H9 (cell line): ENCODE results near the gene DHH. TPM values are rescaled to one million over a fixed set of nuclear protein-coding genes. Genes with fewer than 3 reads are reported as not detected.

Experiments
- DNase-seq: peaks from one replicate; pipeline ENCODE4 v3.0.0-alpha.2; 2017
- H2AFZ ChIP-seq: one replicate; pipeline ENCODE4 v1.6.1; 2013; ENCODE audit warnings: mild to moderate bottlenecking, low read length, control low read depth, moderate library complexity
- H2AK5ac ChIP-seq: 2 replicates; pipeline ENCODE4 v1.6.1; 2013; ENCODE audit warnings: low read length, control low read depth, mixed read lengths; ENCODE audit not compliant: insufficient read length
- H2BK120ac ChIP-seq: one replicate; pipeline ENCODE4 v1.6.1; 2013; ENCODE audit warnings: low read depth, mild to moderate bottlenecking, low read length, control low read depth, inconsistent platforms; ENCODE audit not compliant: poor library complexity, severe bottlenecking
- H2BK12ac ChIP-seq: 2 replicates; pipeline ENCODE4 v1.6.1; 2013; ENCODE audit warnings: low read length, control low read depth, mixed read lengths, low read depth; ENCODE audit not compliant: insufficient read length
- H2BK15ac ChIP-seq: 2 replicates; pipeline ENCODE4 v1.6.1; 2013; ENCODE audit warnings: low read depth, low read length, control low read depth
- H2BK20ac ChIP-seq: one replicate; pipeline ENCODE4 v1.6.1; 2013; ENCODE audit warnings: low read depth, mild to moderate bottlenecking, low read length, control low read depth, inconsistent platforms; ENCODE audit not compliant: poor library complexity, severe bottlenecking
- H2BK5ac ChIP-seq: 2 replicates; pipeline ENCODE4 v1.6.1; 2013; ENCODE audit warnings: low read length, control low read depth, mixed read lengths; ENCODE audit not compliant: insufficient read length
- H3K14ac ChIP-seq: 2 replicates; pipeline ENCODE4 v1.6.1; 2013; ENCODE audit warnings: low read length, control low read depth; ENCODE audit not compliant: insufficient read depth
- H3K18ac ChIP-seq: 2 replicates; pipeline ENCODE4 v1.6.1; 2013; ENCODE audit warnings: low read depth, mild to moderate bottlenecking, mixed read lengths, low read length, control low read depth; ENCODE audit not compliant: insufficient read length
- H3K23ac ChIP-seq: 2 replicates; pipeline ENCODE4 v1.6.1; 2013; ENCODE audit warnings: low read length, control low read depth, mixed read lengths, low read depth; ENCODE audit not compliant: insufficient read length
- H3K23me2 ChIP-seq: 2 replicates; pipeline ENCODE4 v1.6.1; 2013; ENCODE audit warnings: low read depth, mild to moderate bottlenecking, mixed read lengths, low read length, control low read depth; ENCODE audit not compliant: insufficient read length, poor library complexity, severe bottlenecking
- H3K27ac ChIP-seq: 2 replicates; pipeline ENCODE4 v1.5.1; 2013; ENCODE audit warnings: low read length, control low read depth, mixed read lengths, low read depth; ENCODE audit not compliant: insufficient read length
- H3K27me3 ChIP-seq: 2 replicates; pipeline ENCODE4 v1.6.1; 2013; ENCODE audit warnings: low read length, control low read depth, inconsistent platforms; ENCODE audit not compliant: insufficient read depth
- H3K4ac ChIP-seq: 2 replicates; pipeline ENCODE4 v1.6.1; 2013; ENCODE audit warnings: low read depth, mild to moderate bottlenecking, control low read depth, inconsistent platforms, low read length, moderate library complexity
- H3K4me1 ChIP-seq: 2 replicates; pipeline ENCODE4 v1.6.1; 2013; ENCODE audit warnings: low read length, control low read depth, inconsistent platforms; ENCODE audit not compliant: insufficient read depth
- H3K4me2 ChIP-seq: 2 replicates; pipeline ENCODE4 v1.6.1; 2013; ENCODE audit warnings: low read length, control low read depth, mixed read lengths; ENCODE audit not compliant: insufficient read length, insufficient read depth
- H3K56ac ChIP-seq: 2 replicates; pipeline ENCODE4 v1.6.1; 2013; ENCODE audit warnings: low read depth, mild to moderate bottlenecking, mixed read lengths, low read length, control low read depth; ENCODE audit not compliant: insufficient read length
- H3K79me1 ChIP-seq: 2 replicates; pipeline ENCODE4 v1.6.1; 2013; ENCODE audit warnings: low read depth, mild to moderate bottlenecking, moderate library complexity, low read length, control low read depth, inconsistent platforms; ENCODE audit not compliant: insufficient read depth, poor library complexity, severe bottlenecking
- H3K79me2 ChIP-seq: 2 replicates; pipeline ENCODE4 v1.6.1; 2013; ENCODE audit warnings: low read length, control low read depth, inconsistent platforms; ENCODE audit not compliant: insufficient read depth
- H3K9ac ChIP-seq: 2 replicates; pipeline ENCODE4 v1.6.1; 2013; ENCODE audit warnings: low read length, control low read depth, mixed read lengths; ENCODE audit not compliant: insufficient read length; ENCODE audit errors: extremely low read depth
- H3K9me3 ChIP-seq: one replicate; pipeline ENCODE4 v1.6.1; 2013; ENCODE audit warnings: low read depth, low read length, inconsistent platforms; ENCODE audit not compliant: control insufficient read depth
- H3T11ph ChIP-seq: one replicate; pipeline ENCODE4 v1.6.1; 2013; ENCODE audit warnings: mild to moderate bottlenecking, low read length, control low read depth, inconsistent platforms
- H4K20me1 ChIP-seq: one replicate; pipeline ENCODE4 v1.6.1; 2013; ENCODE audit not compliant: control insufficient read depth, insufficient read length, insufficient read depth
- H4K5ac ChIP-seq: 2 replicates; pipeline ENCODE4 v1.6.1; 2013; ENCODE audit warnings: low read depth, mild to moderate bottlenecking, mixed read lengths, low read length, control low read depth; ENCODE audit not compliant: insufficient read length
- H4K8ac ChIP-seq: replicated peaks from 2 replicates; pipeline ENCODE4 v1.6.1; 2013; ENCODE audit warnings: low read length, control low read depth, mixed read lengths, low read depth; ENCODE audit not compliant: insufficient read length
- H4K91ac ChIP-seq: 2 replicates; pipeline ENCODE4 v1.6.1; 2013; ENCODE audit warnings: low read depth, mild to moderate bottlenecking, moderate library complexity, mixed read lengths, low read length, control low read depth; ENCODE audit not compliant: insufficient read length
- H3K27ac Mint-ChIP-seq, 3 experiments: 2 replicates in 2 of 3; 3 replicates in 1 of 3; pipeline ENCODE4 v1.8.0; 2020 to 2021; ENCODE audit warnings: mixed read lengths in 3 of 3, mild to moderate bottlenecking in 1 of 3, moderate library complexity in 1 of 3
- H3K27me3 Mint-ChIP-seq: 2 replicates; pipeline ENCODE4 v1.8.0; 2021; ENCODE audit warnings: low read depth, mild to moderate bottlenecking, moderate library complexity, mixed read lengths
- H3K36me3 Mint-ChIP-seq, 3 experiments: 2 replicates in 2 of 3; 3 replicates in 1 of 3; pipeline ENCODE4 v1.8.0; 2020 to 2021; ENCODE audit warnings: low read depth in 3 of 3, mixed read lengths in 3 of 3; ENCODE audit not compliant: insufficient read depth in 1 of 3
- H3K4me1 Mint-ChIP-seq, 2 experiments: 2 replicates each; pipeline ENCODE4 v1.8.0; 2020; ENCODE audit warnings: mixed read lengths in 2 of 2
- H3K4me3 Mint-ChIP-seq, 2 experiments: 2 replicates in 1 of 2; 3 replicates in 1 of 2; pipeline ENCODE4 v1.8.0; 2020 to 2021; ENCODE audit warnings: mild to moderate bottlenecking in 2 of 2, mixed read lengths in 2 of 2, moderate library complexity in 1 of 2
- H3K9me3 Mint-ChIP-seq, 2 experiments: 2 replicates in 1 of 2; 3 replicates in 1 of 2; pipeline ENCODE4 v1.8.0; 2020; ENCODE audit warnings: mild to moderate bottlenecking in 2 of 2, mixed read lengths in 2 of 2, moderate library complexity in 1 of 2
- WGBS: extraction: QIAGEN DNeasy Blood & Tissue Kit; methylation state at CpG from one replicate; pipeline ENCODE4 v1.1.7; 2013; ENCODE audit warnings: missing lambda C conversion rate, low lambda C conversion rate, mixed read lengths; ENCODE audit not compliant: insufficient read length; ENCODE audit errors: extremely low coverage; 5-methylcytosine and 5-hydroxymethylcytosine counted together
- total RNA-seq: library from RNA; stranded (reverse); gene quantifications from 2 replicates; pipeline ENCODE4 v1.2.1, GENCODE V29; 2021
- TF ChIP-seq, protein P1 (sequence below): fragments of 200-600 bp; sonication (generic); conservative IDR thresholded peaks from 3 replicates; pipeline ENCODE4 v1.8.0; 2021; ENCODE audit warnings: antibody characterized with exemption, mild to moderate bottlenecking

The DHH gene
- total RNA-seq, 1 experiment from 2014 or later: 0.20 TPM

DNA sequence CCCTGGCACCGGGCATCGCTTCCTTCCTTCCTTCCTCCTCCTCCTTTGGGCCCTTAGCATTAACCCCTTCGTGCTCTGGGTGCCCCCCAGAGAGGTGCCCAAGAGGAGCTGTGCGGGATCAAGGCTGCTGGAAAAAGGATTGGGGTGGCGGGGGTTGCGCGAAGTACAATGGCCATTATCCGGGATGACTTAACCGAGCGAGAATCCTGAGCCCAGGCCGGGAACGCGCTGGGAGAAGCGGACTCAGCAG, 2.8 kb downstream of the DHH start:
- Histone ChIP-seq H2AK5ac (no peak overlapping the region), H3K4ac (no peak overlapping the region), H3K14ac (no peak overlapping the region), H4K91ac (no peak overlapping the region), H4K8ac (no peak overlapping the region), H3K9ac (no peak overlapping the region), H3T11ph (no peak overlapping the region), H4K20me1 (peaks cover 8% of the 10 kb centered on the region), H3K27me3 (peaks cover 69% of the 10 kb centered on the region), H3K4me2 (peak overlapping the region; percentile 27), H2BK12ac (no peak overlapping the region), H3K56ac (no peak overlapping the region), H2AFZ (no peak overlapping the region), H4K5ac (no peak overlapping the region), H2BK120ac (no peak overlapping the region), H3K79me1 (no peaks in the 10 kb centered on the region), H3K4me1 (no peaks in the 10 kb centered on the region), H2BK20ac (no peak overlapping the region), H3K27ac (no peak overlapping the region), H3K23ac (no peak overlapping the region), H3K23me2 (peaks cover 18% of the 10 kb centered on the region), H3K9me3 (no peaks in the 10 kb centered on the region), H3K79me2 (no peaks in the 10 kb centered on the region), H2BK5ac (no peak overlapping the region), H2BK15ac (no peak overlapping the region), H3K18ac (no peak overlapping the region)
- peaks cover 92% of the 10 kb centered on the region for H3K27me3 Mint-ChIP-seq
- TF ChIP-seq, protein P1, sequence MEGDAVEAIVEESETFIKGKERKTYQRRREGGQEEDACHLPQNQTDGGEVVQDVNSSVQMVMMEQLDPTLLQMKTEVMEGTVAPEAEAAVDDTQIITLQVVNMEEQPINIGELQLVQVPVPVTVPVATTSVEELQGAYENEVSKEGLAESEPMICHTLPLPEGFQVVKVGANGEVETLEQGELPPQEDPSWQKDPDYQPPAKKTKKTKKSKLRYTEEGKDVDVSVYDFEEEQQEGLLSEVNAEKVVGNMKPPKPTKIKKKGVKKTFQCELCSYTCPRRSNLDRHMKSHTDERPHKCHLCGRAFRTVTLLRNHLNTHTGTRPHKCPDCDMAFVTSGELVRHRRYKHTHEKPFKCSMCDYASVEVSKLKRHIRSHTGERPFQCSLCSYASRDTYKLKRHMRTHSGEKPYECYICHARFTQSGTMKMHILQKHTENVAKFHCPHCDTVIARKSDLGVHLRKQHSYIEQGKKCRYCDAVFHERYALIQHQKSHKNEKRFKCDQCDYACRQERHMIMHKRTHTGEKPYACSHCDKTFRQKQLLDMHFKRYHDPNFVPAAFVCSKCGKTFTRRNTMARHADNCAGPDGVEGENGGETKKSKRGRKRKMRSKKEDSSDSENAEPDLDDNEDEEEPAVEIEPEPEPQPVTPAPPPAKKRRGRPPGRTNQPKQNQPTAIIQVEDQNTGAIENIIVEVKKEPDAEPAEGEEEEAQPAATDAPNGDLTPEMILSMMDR: no peak
- no CpG with 5 or more reads among the region's 14 CpGs for WGBS
- no peak for DNase-seq
- H3K36me3 Mint-ChIP-seq: peaks cover 0 to 3% (median 2%) of the 10 kb centered on the region in 3 experiments; a peak in 3 of 7 replicates
- no peaks in the 10 kb centered on the region; a peak in 1 of 5 replicates for H3K9me3 Mint-ChIP-seq
- H3K4me1 Mint-ChIP-seq: peaks cover 36 to 61% of the 10 kb centered on the region in 2 experiments
- H3K27ac Mint-ChIP-seq: no peak overlapping the region
- H3K4me3 Mint-ChIP-seq: peak overlapping the region in 1 of 2 experiments; percentile 77; a peak in 3 of 5 replicates
